B cell (primary cell): Measurements from ENCODE around the gene CD44. TPM values are rescaled to one million over a fixed set of nuclear protein-coding genes. Genes with fewer than 3 reads are reported as not detected.

Experiments used
- ATAC-seq: fragments of 200-7000 bp; cut with Tn5 transposase; one replicate; pipeline ENCODE4 v1.10.0; 2021; ENCODE audit warnings: low read depth, mild to moderate bottlenecking, moderate number of reproducible peaks, moderate library complexity
- CTCF ChIA-PET: fragments of 350-600 bp; sonication (Branson Sonifier 250); formaldehyde crosslinking; loops from one replicate; lab custom pipeline; 2021; ENCODE audit warnings: antibody characterized with exemption, inconsistent platforms; lab: Charles Lee
- POLR2A ChIA-PET: fragments of 350-600 bp; sonication (Branson Sonifier 250); formaldehyde crosslinking; loops from one replicate; lab custom pipeline; 2021; ENCODE audit warnings: antibody characterized with exemption; lab: Charles Lee
- DNase-seq: peaks from one replicate; pipeline ENCODE4 v3.0.0; 2013
- H2AFZ ChIP-seq: 2 replicates; pipeline ENCODE4 v1.6.1; 2012; ENCODE audit warnings: mild to moderate bottlenecking, low read depth, low read length; ENCODE audit not compliant: insufficient read depth, poor library complexity, severe bottlenecking
- H3K27ac ChIP-seq, 2 donors: 1 replicate in 1 of 2; 2 replicates in 1 of 2; pipeline ENCODE4 v1.5.1; 2012 to 2013; ENCODE audit warnings: low read length in 2 of 2, mild to moderate bottlenecking in 2 of 2, moderate library complexity in 1 of 2
- H3K27me3 ChIP-seq, 4 experiments: fragments of 200-600 bp in 1 of 4; sonication (generic) in 1 of 4; replicated peaks in 1 of 4; 1 replicate in 2 of 4; 2 replicates in 2 of 4; pipeline versions ENCODE4 v1.6.1 to v1.7.0; 2013 to 2016; ENCODE audit warnings: low read length in 3 of 4, mild to moderate bottlenecking in 2 of 4, mixed read lengths in 1 of 4, moderate library complexity in 1 of 4; ENCODE audit not compliant: insufficient read depth in 4 of 4, control insufficient read depth in 3 of 4; ENCODE audit errors: control extremely low read depth in 1 of 4
- H3K36me3 ChIP-seq, 2 experiments: replicated peaks in 1 of 2; 1 replicate in 1 of 2; 2 replicates in 1 of 2; pipeline versions ENCODE4 v1.6.1 to v1.7.1; 2013; ENCODE audit warnings: low read length in 1 of 2; ENCODE audit not compliant: insufficient read depth in 2 of 2, control insufficient read depth in 1 of 2; ENCODE audit errors: control extremely low read depth in 1 of 2, extremely low read depth in 1 of 2
- H3K4me1 ChIP-seq, 2 donors: fragments of 200-600 bp in 1 of 2; sonication (generic) in 1 of 2; 1 replicate in 1 of 2; 2 replicates in 1 of 2; pipeline versions ENCODE4 v1.5.1 to v1.6.1; 2013 to 2017; ENCODE audit warnings: low read length in 2 of 2; ENCODE audit not compliant: control insufficient read depth in 2 of 2, insufficient read depth in 2 of 2
- H3K4me2 ChIP-seq: replicated peaks from 2 replicates; pipeline ENCODE3; 2012; ENCODE audit warnings: mild to moderate bottlenecking, low read depth, low read length; ENCODE audit not compliant: poor library complexity, severe bottlenecking
- H3K4me3 ChIP-seq, 5 experiments: fragments of 200-600 bp in 1 of 5; sonication (generic) in 1 of 5; 1 replicate in 3 of 5; 2 replicates in 2 of 5; pipeline versions ENCODE4 v1.5.1 to v1.7.0; 2011 to 2016; ENCODE audit warnings: low read length in 4 of 5, mild to moderate bottlenecking in 4 of 5, low read depth in 2 of 5, control low read depth in 1 of 5, moderate library complexity in 1 of 5; ENCODE audit not compliant: insufficient read depth in 1 of 5; ENCODE audit errors: control extremely low read depth in 1 of 5, extremely low read depth in 1 of 5
- H3K79me2 ChIP-seq: fragments of 200-600 bp; sonication (generic); one replicate; pipeline ENCODE4 v1.6.0; 2016; ENCODE audit warnings: low read length; ENCODE audit not compliant: control insufficient read depth, insufficient read depth
- H3K9ac ChIP-seq: fragments of 200-600 bp; sonication (generic); 2 replicates; pipeline ENCODE4 v1.6.1; 2017; ENCODE audit warnings: mild to moderate bottlenecking, low read length, moderate library complexity
- H3K9me3 ChIP-seq, 3 donors: one replicate each; pipeline versions ENCODE4 v1.6.1 to v1.7.1; 2013; ENCODE audit warnings: low read length in 2 of 3; ENCODE audit not compliant: control insufficient read depth in 2 of 3, insufficient read depth in 1 of 3; ENCODE audit errors: control extremely low read depth in 1 of 3
- H4K20me1 ChIP-seq: 2 replicates; pipeline ENCODE4 v1.6.0; 2012; ENCODE audit warnings: mild to moderate bottlenecking, low read length; ENCODE audit not compliant: insufficient read depth, control insufficient read depth, poor library complexity, severe bottlenecking
- H3K27ac Mint-ChIP-seq: one replicate; pipeline ENCODE4 v1.8.0; 2021; ENCODE audit warnings: mixed read lengths
- H3K27me3 Mint-ChIP-seq: one replicate; pipeline ENCODE4 v1.8.0; 2021; ENCODE audit warnings: mixed read lengths
- H3K4me1 Mint-ChIP-seq: one replicate; pipeline ENCODE4 v1.8.0; 2021; ENCODE audit warnings: mixed read lengths
- H3K4me3 Mint-ChIP-seq: one replicate; pipeline ENCODE4 v1.8.0; 2021; ENCODE audit warnings: mixed read lengths
- H3K9me3 Mint-ChIP-seq: one replicate; pipeline ENCODE4 v1.8.0; 2022; ENCODE audit warnings: mixed read lengths; ENCODE audit not compliant: insufficient read depth
- EZH2 ChIP-seq: IDR thresholded peaks from 2 replicates; pipeline ENCODE4 v1.6.1; 2012; ENCODE audit warnings: borderline replicate concordance, low read depth, mild to moderate bottlenecking, moderate library complexity, low read length; ENCODE audit not compliant: insufficient read depth, poor library complexity, severe bottlenecking
- WGBS: methylation state at CpG from one replicate; pipeline ENCODE4 v1.1.5; 2013; ENCODE audit warnings: missing lambda C conversion rate; ENCODE audit not compliant: insufficient coverage; 5-methylcytosine and 5-hydroxymethylcytosine counted together
- intact Hi-C: fragments of 100-400 bp; cut with micrococcal nuclease; formaldehyde crosslinking; loops from one replicate; pipeline ENCODE4 v1.10.0; 2022
- polyA plus RNA-seq: library from polyadenylated mRNA; depleted of rRNA; stranded (reverse); fragments of >200 nt; gene quantifications from 2 replicates; pipeline ENCODE4 v1.2.3, GENCODE V29; 2012
- total RNA-seq, 2 donors: library from RNA; stranded (reverse); fragments of 120-200 nt in 1 of 2; gene quantifications; 1 replicate in 1 of 2; 2 replicates in 1 of 2; pipeline versions ENCODE4 v1.2.3 to v1.2.4, GENCODE V29; 2013 to 2022
- TF ChIP-seq, protein P1 (sequence below): fragments of 200-600 bp; IDR thresholded peaks from one replicate; pipeline ENCODE4 v1.8.0; 2022; ENCODE audit warnings: antibody characterized with exemption, mild to moderate bottlenecking

The CD44 gene
- total and polyA plus RNA-seq, 2 donors (not counting 1 experiment from before 2014, with no cell fraction given): 261 to 896 TPM

DNA sequence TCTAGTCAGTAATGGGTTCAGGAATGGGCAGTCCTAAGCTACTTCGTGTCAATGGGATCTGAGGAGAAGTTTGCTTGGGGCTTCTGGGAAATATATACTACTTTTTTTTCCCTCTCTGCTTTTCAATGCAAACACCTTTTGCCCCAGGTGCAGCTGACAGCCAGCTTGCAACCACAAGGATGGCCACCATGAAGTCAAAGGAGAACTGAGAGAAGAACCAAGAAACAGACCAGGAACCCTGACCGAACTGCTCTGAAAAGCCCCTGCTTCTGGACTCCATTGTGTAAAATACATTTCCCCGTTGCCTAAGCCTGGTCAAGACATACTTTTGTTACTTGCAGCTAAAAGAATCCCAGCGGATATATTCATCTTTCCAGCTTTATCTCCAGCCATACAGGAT is 20.1 kb upstream of the CD44 start:
- POLR2A ChIA-PET: interaction anchor here (0.7 to 0.9 kb wide), 2 partner anchors 9 to 30 kb away, joined by 3 to 7 read pairs; no protein-coding TSS in a partner anchor
- no peaks in the 10 kb centered on the region for H3K27me3 Mint-ChIP-seq
- no peaks in the 10 kb centered on the region for H3K9me3 ChIP-seq

GRCh38 chr11:35121326-35121865 is 17.6 kb upstream of the CD44 start:
- peaks cover 87% of the 10 kb centered on the region for H3K4me1 Mint-ChIP-seq

More for the DNA sequence above, 20.1 kb upstream of the CD44 start:
- no peak overlapping the region for H3K4me3 ChIP-seq
- peaks cover 92% of the 10 kb centered on the region for H3K4me1 Mint-ChIP-seq
- no peak overlapping the region for H2AFZ ChIP-seq
- no peaks in the 10 kb centered on the region for H3K79me2 ChIP-seq
- CTCF ChIA-PET: interaction anchor here (0.8 to 2.0 kb wide), 10 partner anchors 19 to 194 kb away, joined by 3 to 7 read pairs (median 3); partner anchors contain the start of gene CD44
- peak overlapping the region; percentile 86 for H3K27ac Mint-ChIP-seq
- peak overlapping the region; percentile 55 for H3K4me3 Mint-ChIP-seq
- 26% methylated on average over 3 of the region's 4 CpGs for WGBS
- intact Hi-C loops: no loop called here
- ATAC-seq (peak; percentile 64), DNase-seq (peak; percentile 77)
- H3K4me1 ChIP-seq: peaks cover 73 to 74% of the 10 kb centered on the region in 2 donors
- H3K9ac ChIP-seq: no peak overlapping the region
- no peaks in the 10 kb centered on the region for H3K36me3 ChIP-seq
- no peaks in the 10 kb centered on the region for H3K27me3 ChIP-seq
- no peaks in the 10 kb centered on the region for H4K20me1 ChIP-seq
- peak overlapping the region; percentile 51 for H3K4me2 ChIP-seq
- H3K9me3 Mint-ChIP-seq: no peaks in the 10 kb centered on the region
- H3K27ac ChIP-seq: peak overlapping the region; percentile 44 to 64
- TF ChIP-seq EZH2: no peak
- TF ChIP-seq, protein P1, sequence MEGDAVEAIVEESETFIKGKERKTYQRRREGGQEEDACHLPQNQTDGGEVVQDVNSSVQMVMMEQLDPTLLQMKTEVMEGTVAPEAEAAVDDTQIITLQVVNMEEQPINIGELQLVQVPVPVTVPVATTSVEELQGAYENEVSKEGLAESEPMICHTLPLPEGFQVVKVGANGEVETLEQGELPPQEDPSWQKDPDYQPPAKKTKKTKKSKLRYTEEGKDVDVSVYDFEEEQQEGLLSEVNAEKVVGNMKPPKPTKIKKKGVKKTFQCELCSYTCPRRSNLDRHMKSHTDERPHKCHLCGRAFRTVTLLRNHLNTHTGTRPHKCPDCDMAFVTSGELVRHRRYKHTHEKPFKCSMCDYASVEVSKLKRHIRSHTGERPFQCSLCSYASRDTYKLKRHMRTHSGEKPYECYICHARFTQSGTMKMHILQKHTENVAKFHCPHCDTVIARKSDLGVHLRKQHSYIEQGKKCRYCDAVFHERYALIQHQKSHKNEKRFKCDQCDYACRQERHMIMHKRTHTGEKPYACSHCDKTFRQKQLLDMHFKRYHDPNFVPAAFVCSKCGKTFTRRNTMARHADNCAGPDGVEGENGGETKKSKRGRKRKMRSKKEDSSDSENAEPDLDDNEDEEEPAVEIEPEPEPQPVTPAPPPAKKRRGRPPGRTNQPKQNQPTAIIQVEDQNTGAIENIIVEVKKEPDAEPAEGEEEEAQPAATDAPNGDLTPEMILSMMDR: no peak

More at GRCh38 chr11:35121326-35121865, 17.6 kb upstream of the CD44 start:
- H3K9me3 ChIP-seq: no peaks in the 10 kb centered on the region
- H3K9ac ChIP-seq: no peak overlapping the region
- Mint-ChIP-seq H3K4me3 (peak overlapping the region; percentile 30), H3K9me3 (no peaks in the 10 kb centered on the region), H3K27ac (peak overlapping the region; percentile 52), H3K27me3 (no peaks in the 10 kb centered on the region)
- no peak overlapping the region for H3K27ac ChIP-seq
- H4K20me1 ChIP-seq: no peaks in the 10 kb centered on the region
- H3K79me2 ChIP-seq: no peaks in the 10 kb centered on the region
- ChIA-PET CTCF (no interaction called here), POLR2A (no interaction called here)
- H3K4me3 ChIP-seq: no peak overlapping the region
- intact Hi-C loops: loop anchor here (2.0 kb wide), 1 partner anchor 17 kb away; the partner anchor contains the start of gene CD44
- peak; percentile 19 for ATAC-seq
- TF ChIP-seq, protein P1: no peak
- H3K4me2 ChIP-seq: peak overlapping the region; percentile 24
- peaks cover 67 to 70% of the 10 kb centered on the region in 2 donors for H3K4me1 ChIP-seq
- H3K27me3 ChIP-seq: no peaks in the 10 kb centered on the region
- peak; percentile 32 for DNase-seq
- H3K36me3 ChIP-seq: no peaks in the 10 kb centered on the region
- WGBS: no CpG with 5 or more reads among the region's 2 CpGs
- H2AFZ ChIP-seq: no peak overlapping the region
